Measurements from ENCODE around the gene STAB1. TPM values are rescaled to one million over a fixed set of nuclear protein-coding genes. Genes with fewer than 3 reads are reported as not detected.

STAB1 gene
- total and polyA plus RNA-seq, 2 of the 13 experiments (the other 11 are each of a cell fraction or from before 2014, with no cell fraction given): 0.09 to 0.34 TPM

DNA sequence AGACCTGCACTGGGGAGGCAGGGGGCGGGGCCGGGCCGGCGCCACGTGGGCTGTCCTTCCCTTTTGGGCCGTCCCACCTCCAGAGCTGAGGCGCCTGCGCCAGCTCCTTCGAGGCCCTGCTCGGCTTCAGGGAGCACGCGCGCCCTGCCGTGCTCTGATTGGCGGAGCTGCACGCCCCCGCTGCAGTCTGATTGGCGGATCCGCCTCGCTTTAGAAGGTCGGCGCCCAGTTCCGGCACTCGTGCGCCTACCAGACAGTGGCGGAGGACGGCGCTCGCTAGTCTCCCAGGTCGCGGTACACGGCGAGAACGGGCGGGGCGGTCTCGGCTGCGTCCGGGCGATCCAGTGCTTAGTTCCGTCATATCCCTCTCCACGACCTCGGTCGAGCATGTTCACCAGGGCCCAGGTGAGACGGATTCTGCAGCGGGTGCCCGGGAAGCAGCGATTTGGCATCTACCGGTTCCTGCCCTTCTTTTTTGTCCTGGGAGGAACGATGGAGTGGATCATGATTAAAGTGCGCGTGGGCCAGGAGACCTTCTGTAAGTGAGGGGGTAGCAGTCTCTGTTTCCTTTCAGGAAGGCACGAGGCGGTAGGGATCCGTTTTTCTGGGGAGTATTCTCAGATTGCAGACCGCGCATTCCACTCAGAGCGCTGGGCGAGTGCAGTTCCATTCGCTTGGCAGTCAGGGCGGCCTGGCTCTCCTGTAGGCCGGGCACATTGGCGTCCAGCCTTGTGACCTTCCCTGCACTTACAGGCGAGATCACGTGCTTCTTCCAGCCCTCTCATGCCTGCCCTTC, 41.4 kb downstream of the STAB1 start, which contains the start of gene UQCC5 (continued):
- TF ChIP-seq, protein P1, sequence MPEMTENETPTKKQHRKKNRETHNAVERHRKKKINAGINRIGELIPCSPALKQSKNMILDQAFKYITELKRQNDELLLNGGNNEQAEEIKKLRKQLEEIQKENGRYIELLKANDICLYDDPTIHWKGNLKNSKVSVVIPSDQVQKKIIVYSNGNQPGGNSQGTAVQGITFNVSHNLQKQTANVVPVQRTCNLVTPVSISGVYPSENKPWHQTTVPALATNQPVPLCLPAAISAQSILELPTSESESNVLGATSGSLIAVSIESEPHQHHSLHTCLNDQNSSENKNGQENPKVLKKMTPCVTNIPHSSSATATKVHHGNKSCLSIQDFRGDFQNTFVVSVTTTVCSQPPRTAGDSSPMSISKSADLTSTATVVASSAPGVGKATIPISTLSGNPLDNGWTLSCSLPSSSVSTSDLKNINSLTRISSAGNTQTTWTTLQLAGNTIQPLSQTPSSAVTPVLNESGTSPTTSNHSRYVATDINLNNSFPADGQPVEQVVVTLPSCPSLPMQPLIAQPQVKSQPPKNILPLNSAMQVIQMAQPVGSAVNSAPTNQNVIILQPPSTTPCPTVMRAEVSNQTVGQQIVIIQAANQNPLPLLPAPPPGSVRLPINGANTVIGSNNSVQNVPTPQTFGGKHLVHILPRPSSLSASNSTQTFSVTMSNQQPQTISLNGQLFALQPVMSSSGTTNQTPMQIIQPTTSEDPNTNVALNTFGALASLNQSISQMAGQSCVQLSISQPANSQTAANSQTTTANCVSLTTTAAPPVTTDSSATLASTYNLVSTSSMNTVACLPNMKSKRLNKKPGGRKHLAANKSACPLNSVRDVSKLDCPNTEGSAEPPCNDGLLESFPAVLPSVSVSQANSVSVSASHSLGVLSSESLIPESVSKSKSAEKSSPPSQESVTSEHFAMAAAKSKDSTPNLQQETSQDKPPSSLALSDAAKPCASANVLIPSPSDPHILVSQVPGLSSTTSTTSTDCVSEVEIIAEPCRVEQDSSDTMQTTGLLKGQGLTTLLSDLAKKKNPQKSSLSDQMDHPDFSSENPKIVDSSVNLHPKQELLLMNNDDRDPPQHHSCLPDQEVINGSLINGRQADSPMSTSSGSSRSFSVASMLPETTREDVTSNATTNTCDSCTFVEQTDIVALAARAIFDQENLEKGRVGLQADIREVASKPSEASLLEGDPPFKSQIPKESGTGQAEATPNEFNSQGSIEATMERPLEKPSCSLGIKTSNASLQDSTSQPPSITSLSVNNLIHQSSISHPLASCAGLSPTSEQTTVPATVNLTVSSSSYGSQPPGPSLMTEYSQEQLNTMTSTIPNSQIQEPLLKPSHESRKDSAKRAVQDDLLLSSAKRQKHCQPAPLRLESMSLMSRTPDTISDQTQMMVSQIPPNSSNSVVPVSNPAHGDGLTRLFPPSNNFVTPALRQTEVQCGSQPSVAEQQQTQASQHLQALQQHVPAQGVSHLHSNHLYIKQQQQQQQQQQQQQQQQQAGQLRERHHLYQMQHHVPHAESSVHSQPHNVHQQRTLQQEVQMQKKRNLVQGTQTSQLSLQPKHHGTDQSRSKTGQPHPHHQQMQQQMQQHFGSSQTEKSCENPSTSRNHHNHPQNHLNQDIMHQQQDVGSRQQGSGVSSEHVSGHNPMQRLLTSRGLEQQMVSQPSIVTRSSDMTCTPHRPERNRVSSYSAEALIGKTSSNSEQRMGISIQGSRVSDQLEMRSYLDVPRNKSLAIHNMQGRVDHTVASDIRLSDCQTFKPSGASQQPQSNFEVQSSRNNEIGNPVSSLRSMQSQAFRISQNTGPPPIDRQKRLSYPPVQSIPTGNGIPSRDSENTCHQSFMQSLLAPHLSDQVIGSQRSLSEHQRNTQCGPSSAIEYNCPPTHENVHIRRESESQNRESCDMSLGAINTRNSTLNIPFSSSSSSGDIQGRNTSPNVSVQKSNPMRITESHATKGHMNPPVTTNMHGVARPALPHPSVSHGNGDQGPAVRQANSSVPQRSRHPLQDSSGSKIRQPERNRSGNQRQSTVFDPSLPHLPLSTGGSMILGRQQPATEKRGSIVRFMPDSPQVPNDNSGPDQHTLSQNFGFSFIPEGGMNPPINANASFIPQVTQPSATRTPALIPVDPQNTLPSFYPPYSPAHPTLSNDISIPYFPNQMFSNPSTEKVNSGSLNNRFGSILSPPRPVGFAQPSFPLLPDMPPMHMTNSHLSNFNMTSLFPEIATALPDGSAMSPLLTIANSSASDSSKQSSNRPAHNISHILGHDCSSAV (CRISPR knock-in tag; IDR thresholded peaks at IDR 0.05; ENCODE audit: borderline replicate concordance): no peak
- TF ChIP-seq ZBTB21 (CRISPR knock-in tag; IDR thresholded peaks at IDR 0.05): no peak
- no peak for TF ChIP-seq RFX5 (IDR thresholded peaks at IDR 0.05; ENCODE audit: low read depth, low read length)
- peak; percentile 94; the same call in 1 of the 2 replicates for TF ChIP-seq ZBTB8A (CRISPR knock-in tag; IDR thresholded peaks at IDR 0.05; ENCODE audit: borderline replicate concordance, low read depth)
- TF ChIP-seq HNF4A (CRISPR knock-in tag; IDR thresholded peaks at IDR 0.05): no peak
- TF ChIP-seq HDAC2 (CRISPR knock-in tag; IDR thresholded peaks at IDR 0.05): peak; percentile 83
- no peak for TF ChIP-seq SRSF9 (IDR thresholded peaks at IDR 0.05; ENCODE audit: borderline replicate concordance, insufficient read depth, low read depth, low read length, poor library complexity, severe bottlenecking)
- TF ChIP-seq DPF2 (CRISPR knock-in tag; IDR thresholded peaks at IDR 0.05; ENCODE audit: borderline replicate concordance, low read depth): no peak
- no peak; the same call in 1 of the 2 replicates for TF ChIP-seq TGIF2 (CRISPR knock-in tag; IDR thresholded peaks at IDR 0.05)
- peak; percentile 82 for TF ChIP-seq YEATS2 (CRISPR knock-in tag; IDR thresholded peaks at IDR 0.05; ENCODE audit: borderline replicate concordance)
- TF ChIP-seq DNMT1 (CRISPR knock-in tag; IDR thresholded peaks at IDR 0.05): peak; percentile 20; the same call in 1 of the 2 replicates
- TF ChIP-seq, protein P2, sequence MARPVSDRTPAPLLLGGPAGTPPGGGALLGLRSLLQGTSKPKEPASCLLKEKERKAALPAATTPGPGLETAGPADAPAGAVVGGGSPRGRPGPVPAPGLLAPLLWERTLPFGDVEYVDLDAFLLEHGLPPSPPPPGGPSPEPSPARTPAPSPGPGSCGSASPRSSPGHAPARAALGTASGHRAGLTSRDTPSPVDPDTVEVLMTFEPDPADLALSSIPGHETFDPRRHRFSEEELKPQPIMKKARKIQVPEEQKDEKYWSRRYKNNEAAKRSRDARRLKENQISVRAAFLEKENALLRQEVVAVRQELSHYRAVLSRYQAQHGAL (CRISPR knock-in tag; IDR thresholded peaks at IDR 0.05; ENCODE audit: not compliant biosample characterization): no peak
- TF ChIP-seq ARNTL (CRISPR knock-in tag; IDR thresholded peaks at IDR 0.05): peak; percentile 79
- 0 out of 2 replicates have a peak, but pooled peaks have one; percentile 73 for TF ChIP-seq ZNF441 (CRISPR knock-in tag; IDR thresholded peaks at IDR 0.05; ENCODE audit: borderline replicate concordance)
- no peak for TF ChIP-seq ZNF615 (CRISPR knock-in tag; IDR thresholded peaks at IDR 0.05; ENCODE audit: borderline replicate concordance)
- no peak for TF ChIP-seq ZFP36 (IDR thresholded peaks at IDR 0.05; ENCODE audit: borderline replicate concordance, low read depth, low read length, partially characterized antibody)
- TF ChIP-seq ZNF274 (CRISPR knock-in tag; IDR thresholded peaks at IDR 0.05): peak; percentile 95
- no peak for TF ChIP-seq GATAD2A (CRISPR knock-in tag; IDR thresholded peaks at IDR 0.05)
- TF ChIP-seq ZNF570 (CRISPR knock-in tag; IDR thresholded peaks at IDR 0.05; ENCODE audit: borderline replicate concordance): peak; percentile 61; the same call in 1 of the 2 replicates
- no peak; the same call in 1 of the 2 replicates for TF ChIP-seq NCOA5 (CRISPR knock-in tag; IDR thresholded peaks at IDR 0.05)
- TF ChIP-seq TOE1 (CRISPR knock-in tag; IDR thresholded peaks at IDR 0.05): no peak

Data from HepG2 (cell line).